ENCODE results near the gene KCNIP2. TPM values are rescaled to one million over a fixed set of nuclear protein-coding genes. Genes with fewer than 3 reads are reported as not detected.
A peak's percentile ranks its signal among the peaks of the same experiment; 100 is the strongest.

The KCNIP2 gene
- total and polyA plus RNA-seq, 2 of the 4 experiments (the other 2 are of a cell fraction) = under 0.01 to 0.87 TPM

- no TSS peak for BruUV-seq (replicated peaks)
- no peak overlapping the region for H3K4ac ChIP-seq (ENCODE audit: low read depth, low read length)
These were observed 49.3 kb upstream of the KCNIP2 start for GRCh38 chr10:101892782-101893391.

More at GRCh38 chr10:101892782-101893391, 49.3 kb upstream of the KCNIP2 start:
- peaks cover 9% of the 10 kb centered on the region for H4K20me1 ChIP-seq (ENCODE audit: insufficient read depth, low read length)
- H2AFZ ChIP-seq (replicated peaks; ENCODE audit: low read length, poor library complexity) = no peak overlapping the region
- dilution Hi-C loops (cut with HindIII; ENCODE audit: low sequenced_read_pairs, unreplicated experiment) (no loop called here), in situ Hi-C loops (cut with MboI; ENCODE audit: low sequenced_read_pairs) (no loop called here), intact Hi-C loops (cut with micrococcal nuclease) (no loop called here)
- no peak overlapping the region for H3K14ac ChIP-seq (replicated peaks; ENCODE audit: low read depth, low read length)
- peaks cover 0 to 15% of the 10 kb centered on the region in 2 experiments; a peak in 3 of 4 replicates for H3K79me1 ChIP-seq (ENCODE audit: low read depth in 1 of 2, low read length in 2 of 2)
- TF ChIP-seq MAZ (IDR thresholded peaks at IDR 0.05; ENCODE audit: borderline replicate concordance, low read depth, low read length) = no peak
- no peak for TF ChIP-seq RFX5 (IDR thresholded peaks at IDR 0.05; ENCODE audit: low read depth, low read length)
- TF ChIP-seq USF2 (IDR thresholded peaks at IDR 0.05; ENCODE audit: low read depth, low read length) = no peak
- no peak for TF ChIP-seq CEBPB (IDR thresholded peaks at IDR 0.05; ENCODE audit: low read depth, low read length)
- TF ChIP-seq, protein P1, sequence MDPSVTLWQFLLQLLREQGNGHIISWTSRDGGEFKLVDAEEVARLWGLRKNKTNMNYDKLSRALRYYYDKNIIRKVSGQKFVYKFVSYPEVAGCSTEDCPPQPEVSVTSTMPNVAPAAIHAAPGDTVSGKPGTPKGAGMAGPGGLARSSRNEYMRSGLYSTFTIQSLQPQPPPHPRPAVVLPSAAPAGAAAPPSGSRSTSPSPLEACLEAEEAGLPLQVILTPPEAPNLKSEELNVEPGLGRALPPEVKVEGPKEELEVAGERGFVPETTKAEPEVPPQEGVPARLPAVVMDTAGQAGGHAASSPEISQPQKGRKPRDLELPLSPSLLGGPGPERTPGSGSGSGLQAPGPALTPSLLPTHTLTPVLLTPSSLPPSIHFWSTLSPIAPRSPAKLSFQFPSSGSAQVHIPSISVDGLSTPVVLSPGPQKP (IDR thresholded peaks at IDR 0.05; ENCODE audit: borderline replicate concordance, low read depth, low read length) = no peak
- TF ChIP-seq NFE2L2 (IDR thresholded peaks at IDR 0.05; ENCODE audit: low read depth, low read length) = no peak
- no peak for TF ChIP-seq FOS (IDR thresholded peaks at IDR 0.05; ENCODE audit: low read depth, low read length)
- no peak for TF ChIP-seq CHD1 (IDR thresholded peaks at IDR 0.05; ENCODE audit: low read depth, low read length)
- TF ChIP-seq RAD21 (IDR thresholded peaks at IDR 0.05; ENCODE audit: low read length) = no peak
- no peak for TF ChIP-seq POLR2A (IDR thresholded peaks at IDR 0.05; ENCODE audit: low read depth, low read length)
- no peak for TF ChIP-seq SMC3 (IDR thresholded peaks at IDR 0.05; ENCODE audit: low read depth, low read length)
- no peak for TF ChIP-seq MAFK (IDR thresholded peaks at IDR 0.05; ENCODE audit: low read depth, low read length)
- TF ChIP-seq MXI1 (IDR thresholded peaks at IDR 0.05; ENCODE audit: borderline replicate concordance, low read depth, low read length) = no peak
- TF ChIP-seq RCOR1 (IDR thresholded peaks at IDR 0.05; ENCODE audit: insufficient replicate concordance, low read length) = no peak
- TF ChIP-seq, protein P2, sequence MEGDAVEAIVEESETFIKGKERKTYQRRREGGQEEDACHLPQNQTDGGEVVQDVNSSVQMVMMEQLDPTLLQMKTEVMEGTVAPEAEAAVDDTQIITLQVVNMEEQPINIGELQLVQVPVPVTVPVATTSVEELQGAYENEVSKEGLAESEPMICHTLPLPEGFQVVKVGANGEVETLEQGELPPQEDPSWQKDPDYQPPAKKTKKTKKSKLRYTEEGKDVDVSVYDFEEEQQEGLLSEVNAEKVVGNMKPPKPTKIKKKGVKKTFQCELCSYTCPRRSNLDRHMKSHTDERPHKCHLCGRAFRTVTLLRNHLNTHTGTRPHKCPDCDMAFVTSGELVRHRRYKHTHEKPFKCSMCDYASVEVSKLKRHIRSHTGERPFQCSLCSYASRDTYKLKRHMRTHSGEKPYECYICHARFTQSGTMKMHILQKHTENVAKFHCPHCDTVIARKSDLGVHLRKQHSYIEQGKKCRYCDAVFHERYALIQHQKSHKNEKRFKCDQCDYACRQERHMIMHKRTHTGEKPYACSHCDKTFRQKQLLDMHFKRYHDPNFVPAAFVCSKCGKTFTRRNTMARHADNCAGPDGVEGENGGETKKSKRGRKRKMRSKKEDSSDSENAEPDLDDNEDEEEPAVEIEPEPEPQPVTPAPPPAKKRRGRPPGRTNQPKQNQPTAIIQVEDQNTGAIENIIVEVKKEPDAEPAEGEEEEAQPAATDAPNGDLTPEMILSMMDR (conservative IDR thresholded peaks at IDR 0.05; ENCODE audit: low read depth, low read length) = no peak
- TF ChIP-seq BHLHE40 (IDR thresholded peaks at IDR 0.05; ENCODE audit: low read depth, low read length) = no peak
- no peaks in the 10 kb centered on the region for H3K9me3 ChIP-seq (ENCODE audit: control insufficient read depth, insufficient read depth, low read length)
- H3K23ac ChIP-seq (ENCODE audit: low read depth, low read length) = 0 out of 2 replicates have a peak overlapping the region, but pooled peaks have one; percentile 31
- H4K8ac ChIP-seq (ENCODE audit: low read depth in 2 of 2, low read length in 2 of 2) = no peak overlapping the region
- ChIA-PET POLR2A (ENCODE audit: unreplicated experiment) (no interaction called here), CTCF (interaction anchor here (1.4 kb wide), 1 partner anchor 117 kb away, joined by 5 read pairs; no protein-coding TSS in a partner anchor)
- no CpG with 5 or more reads among the region's 4 CpGs for WGBS, 2 experiments (ENCODE audit: extremely low coverage in 2 of 2, insufficient read length in 1 of 2)
- no peak overlapping the region for H2BK20ac ChIP-seq (ENCODE audit: low read depth, low read length)
- no peak overlapping the region for H3K9ac ChIP-seq (ENCODE audit: low read depth, low read length)
- H3K27me3 ChIP-seq (ENCODE audit: control insufficient read depth, insufficient read depth, low read length) = no peaks in the 10 kb centered on the region
- H3K4me3 ChIP-seq (ENCODE audit: insufficient read depth, low read depth, low read length) = no peak overlapping the region
- H2BK15ac ChIP-seq (ENCODE audit: low read depth, low read length) = no peak overlapping the region
- no peak overlapping the region for H3K4me2 ChIP-seq (ENCODE audit: low read depth, low read length)
- no peak overlapping the region for H3K56ac ChIP-seq (ENCODE audit: extremely low read depth, insufficient read depth, low read length)
- no peak overlapping the region for H2AK9ac ChIP-seq (replicated peaks; ENCODE audit: low read depth, low read length, poor library complexity)
- H2BK5ac ChIP-seq (ENCODE audit: low read depth, low read length, poor library complexity, severe bottlenecking) = no peak overlapping the region
- no peak overlapping the region for H2AK5ac ChIP-seq (ENCODE audit: low read depth, low read length)
- no peak overlapping the region for H4K5ac ChIP-seq (ENCODE audit: low read depth, low read length)
- H3K27ac ChIP-seq (ENCODE audit: insufficient read depth, low read length) = no peak overlapping the region
- no peak overlapping the region for H2BK120ac ChIP-seq (ENCODE audit: low read depth, low read length)
- ATAC-seq (ENCODE audit: low read depth) = no peak
- H4K91ac ChIP-seq (ENCODE audit: insufficient read depth, low read depth, low read length) = no peak overlapping the region
- no peaks in the 10 kb centered on the region for H3K36me3 ChIP-seq (ENCODE audit: control insufficient read depth, insufficient read depth, low read length)
- H3K9me1 ChIP-seq (ENCODE audit: insufficient read depth, low read length) = peaks cover 4% of the 10 kb centered on the region
- H3K18ac ChIP-seq (ENCODE audit: low read depth, low read length) = no peak overlapping the region
- peak; percentile 11 for DNase-seq
- peaks cover 6% of the 10 kb centered on the region for H3K4me1 ChIP-seq (ENCODE audit: control insufficient read depth, insufficient read depth, low read length)

All from IMR-90 (cell line).